ENCODE measurements around the gene MRPL37.
A peak's percentile ranks its signal among the peaks of the same experiment; 100 is the strongest.

The MRPL37 gene

DNA sequence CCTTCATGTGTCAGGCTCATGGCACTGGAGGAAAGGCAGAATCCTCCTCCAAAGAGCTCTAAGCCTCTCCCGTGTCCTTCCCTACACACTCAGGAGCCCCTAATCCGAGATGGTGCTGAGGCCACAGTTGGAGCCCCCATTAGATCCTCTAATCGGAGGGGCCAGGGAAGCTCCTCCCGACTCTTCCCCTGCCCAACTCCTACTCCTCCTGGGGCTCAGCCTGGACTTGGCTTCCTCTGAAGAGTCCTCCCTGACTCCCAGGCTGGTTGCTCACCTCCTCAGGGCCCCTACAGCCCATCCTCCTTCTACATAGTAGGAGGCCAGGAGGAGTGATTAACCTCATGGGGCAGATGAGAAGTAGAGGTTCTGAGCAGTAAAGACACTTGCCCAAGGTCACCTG is 25.9 kb upstream of the MRPL37 start:
- no peaks in the 10 kb centered on the region for H3K36me3 ChIP-seq (ENCODE audit: control insufficient read depth, low read depth, low read length)
- H3K4me1 ChIP-seq (ENCODE audit: control insufficient read depth, low read depth, low read length): no peaks in the 10 kb centered on the region
- no peaks in the 10 kb centered on the region for H3K9me3 ChIP-seq (ENCODE audit: control insufficient read depth, low read depth, low read length)
- H3K9ac ChIP-seq (ENCODE audit: low read length): no peak overlapping the region
- no peaks in the 10 kb centered on the region for H3K27me3 ChIP-seq (ENCODE audit: control insufficient read depth, insufficient read depth, low read length)
- no peak overlapping the region for H3K27ac ChIP-seq (ENCODE audit: low read length)
- H3K4me3 ChIP-seq (ENCODE audit: low read length): no peak overlapping the region

GRCh38 chr1:54176621-54177327 is 23.2 kb upstream of the MRPL37 start:
- Histone ChIP-seq H3K9me3 (ENCODE audit: control insufficient read depth, low read depth, low read length) (no peaks in the 10 kb centered on the region), H3K36me3 (ENCODE audit: control insufficient read depth, low read depth, low read length) (no peaks in the 10 kb centered on the region), H3K4me3 (ENCODE audit: low read length) (no peak overlapping the region), H3K9ac (ENCODE audit: low read length) (no peak overlapping the region), H3K27me3 (ENCODE audit: control insufficient read depth, insufficient read depth, low read length) (no peaks in the 10 kb centered on the region), H3K4me1 (ENCODE audit: control insufficient read depth, low read depth, low read length) (no peaks in the 10 kb centered on the region), H3K27ac (ENCODE audit: low read length) (no peak overlapping the region)

GRCh38 chr1:54177726-54178125 is 22.2 kb upstream of the MRPL37 start:
- no peaks in the 10 kb centered on the region for H3K4me1 ChIP-seq (ENCODE audit: control insufficient read depth, low read depth, low read length)
- H3K27ac ChIP-seq (ENCODE audit: low read length): no peak overlapping the region
- no peaks in the 10 kb centered on the region for H3K9me3 ChIP-seq (ENCODE audit: control insufficient read depth, low read depth, low read length)
- H3K27me3 ChIP-seq (ENCODE audit: control insufficient read depth, insufficient read depth, low read length): no peaks in the 10 kb centered on the region
- no peak overlapping the region for H3K9ac ChIP-seq (ENCODE audit: low read length)
- H3K36me3 ChIP-seq (ENCODE audit: control insufficient read depth, low read depth, low read length): no peaks in the 10 kb centered on the region
- no peak overlapping the region for H3K4me3 ChIP-seq (ENCODE audit: low read length)

GRCh38 chr1:54178296-54179070 is 21.5 kb upstream of the MRPL37 start:
- Histone ChIP-seq H3K36me3 (ENCODE audit: control insufficient read depth, low read depth, low read length) (no peaks in the 10 kb centered on the region), H3K9me3 (ENCODE audit: control insufficient read depth, low read depth, low read length) (no peaks in the 10 kb centered on the region), H3K4me3 (ENCODE audit: low read length) (no peak overlapping the region), H3K9ac (ENCODE audit: low read length) (no peak overlapping the region), H3K27me3 (ENCODE audit: control insufficient read depth, insufficient read depth, low read length) (no peaks in the 10 kb centered on the region), H3K27ac (ENCODE audit: low read length) (no peak overlapping the region), H3K4me1 (ENCODE audit: control insufficient read depth, low read depth, low read length) (no peaks in the 10 kb centered on the region)

DNA sequence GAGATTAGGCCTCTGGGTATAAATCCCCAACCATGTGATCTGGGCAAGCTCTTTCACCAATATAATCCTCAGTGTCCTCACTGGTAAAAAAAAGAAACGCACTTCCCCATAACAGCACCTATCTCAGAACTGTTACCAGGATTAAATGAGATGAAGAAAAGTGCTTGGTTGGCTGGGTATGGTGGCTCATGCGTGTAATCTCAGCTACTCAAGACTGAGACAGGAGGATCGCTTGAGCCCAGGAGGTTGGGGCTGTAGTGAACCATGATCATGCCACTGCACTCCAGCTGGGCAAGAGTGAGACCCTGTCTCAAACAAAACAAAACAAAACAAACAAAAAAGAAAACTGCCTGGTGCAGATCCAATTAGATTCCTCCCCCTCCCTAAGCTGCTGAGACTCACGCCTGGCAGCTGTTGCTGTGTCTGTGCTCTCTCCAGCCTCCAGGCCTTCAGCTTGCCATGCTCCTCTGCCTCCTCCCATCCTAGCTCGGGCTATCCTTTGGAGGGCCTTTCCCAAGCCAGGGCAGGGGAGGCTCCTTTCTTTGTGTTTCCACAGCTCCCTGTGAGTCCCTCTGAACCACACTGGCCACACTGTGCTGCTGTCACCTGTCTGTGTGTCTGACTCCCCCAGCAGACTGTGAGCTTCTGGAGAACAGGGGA is 19.1 kb upstream of the MRPL37 start:
- no peaks in the 10 kb centered on the region for H3K27me3 ChIP-seq (ENCODE audit: control insufficient read depth, insufficient read depth, low read length)
- H3K36me3 ChIP-seq (ENCODE audit: control insufficient read depth, low read depth, low read length): no peaks in the 10 kb centered on the region
- no peak overlapping the region for H3K9ac ChIP-seq (ENCODE audit: low read length)
- no peaks in the 10 kb centered on the region for H3K4me1 ChIP-seq (ENCODE audit: control insufficient read depth, low read depth, low read length)
- no peak overlapping the region for H3K4me3 ChIP-seq (ENCODE audit: low read length)
- H3K9me3 ChIP-seq (ENCODE audit: control insufficient read depth, low read depth, low read length): no peaks in the 10 kb centered on the region
- no peak overlapping the region for H3K27ac ChIP-seq (ENCODE audit: low read length)

GRCh38 chr1:54186056-54186455 is 13.9 kb upstream of the MRPL37 start:
- Histone ChIP-seq H3K36me3 (ENCODE audit: control insufficient read depth, low read depth, low read length) (peaks cover 3% of the 10 kb centered on the region), H3K4me1 (ENCODE audit: control insufficient read depth, low read depth, low read length) (no peaks in the 10 kb centered on the region), H3K27me3 (ENCODE audit: control insufficient read depth, insufficient read depth, low read length) (no peaks in the 10 kb centered on the region), H3K9ac (ENCODE audit: low read length) (no peak overlapping the region), H3K27ac (ENCODE audit: low read length) (no peak overlapping the region), H3K4me3 (ENCODE audit: low read length) (no peak overlapping the region), H3K9me3 (ENCODE audit: control insufficient read depth, low read depth, low read length) (no peaks in the 10 kb centered on the region)

DNA sequence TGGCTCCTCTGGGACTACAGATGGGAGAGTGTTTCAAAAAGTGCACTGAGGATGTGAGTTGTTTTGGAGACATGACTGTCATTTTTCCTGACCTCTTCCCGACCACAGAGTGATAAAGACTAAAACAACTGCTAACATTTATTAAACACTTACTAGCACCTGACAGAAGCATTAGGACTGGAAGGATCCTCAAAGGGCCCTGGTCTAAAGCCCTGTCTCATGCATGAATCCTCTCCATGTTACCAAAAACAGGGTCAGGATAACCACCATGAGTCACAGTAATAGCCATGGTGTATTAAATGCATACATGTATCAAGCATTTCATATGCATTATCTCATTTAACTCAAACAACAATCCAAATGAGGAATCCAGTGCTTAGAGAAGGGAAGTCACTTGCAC is 11.7 kb upstream of the MRPL37 start:
- H3K27ac ChIP-seq (ENCODE audit: low read length): no peak overlapping the region
- H3K9ac ChIP-seq (ENCODE audit: low read length): no peak overlapping the region
- H3K27me3 ChIP-seq (ENCODE audit: control insufficient read depth, insufficient read depth, low read length): no peaks in the 10 kb centered on the region
- no peaks in the 10 kb centered on the region for H3K4me1 ChIP-seq (ENCODE audit: control insufficient read depth, low read depth, low read length)
- H3K9me3 ChIP-seq (ENCODE audit: control insufficient read depth, low read depth, low read length): no peaks in the 10 kb centered on the region
- peaks cover 5% of the 10 kb centered on the region for H3K36me3 ChIP-seq (ENCODE audit: control insufficient read depth, low read depth, low read length)
- H3K4me3 ChIP-seq (ENCODE audit: low read length): no peak overlapping the region

DNA sequence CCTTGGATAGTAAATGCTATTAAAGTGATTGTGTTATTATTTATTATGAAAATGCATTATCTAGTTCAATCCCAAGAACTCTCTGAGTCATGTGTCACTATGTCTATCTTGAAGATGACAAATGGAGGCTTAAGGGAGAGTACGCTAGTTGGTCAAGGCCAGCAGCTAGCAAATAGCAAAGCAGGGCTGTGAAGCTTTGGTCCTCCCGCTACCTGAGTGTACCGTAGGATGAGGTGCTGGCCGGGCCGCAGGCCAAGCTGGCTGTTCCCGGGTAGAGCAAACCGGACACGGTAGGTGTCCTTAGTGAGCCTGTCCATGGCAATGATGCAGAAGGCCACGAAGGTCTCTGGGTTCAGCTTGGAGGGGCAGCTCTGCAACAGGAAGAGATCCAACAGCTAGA is 9.4 kb upstream of the MRPL37 start:
- Histone ChIP-seq H3K27ac (ENCODE audit: low read length) (no peak overlapping the region), H3K9ac (ENCODE audit: low read length) (no peak overlapping the region), H3K9me3 (ENCODE audit: control insufficient read depth, low read depth, low read length) (no peaks in the 10 kb centered on the region), H3K27me3 (ENCODE audit: control insufficient read depth, insufficient read depth, low read length) (no peaks in the 10 kb centered on the region), H3K36me3 (ENCODE audit: control insufficient read depth, low read depth, low read length) (peaks cover 9% of the 10 kb centered on the region), H3K4me1 (ENCODE audit: control insufficient read depth, low read depth, low read length) (no peaks in the 10 kb centered on the region), H3K4me3 (ENCODE audit: low read length) (no peak overlapping the region)

GRCh38 chr1:54191525-54191924 is 8.4 kb upstream of the MRPL37 start:
- H3K9ac ChIP-seq (ENCODE audit: low read length): no peak overlapping the region
- H3K36me3 ChIP-seq (ENCODE audit: control insufficient read depth, low read depth, low read length): peaks cover 13% of the 10 kb centered on the region

DNA sequence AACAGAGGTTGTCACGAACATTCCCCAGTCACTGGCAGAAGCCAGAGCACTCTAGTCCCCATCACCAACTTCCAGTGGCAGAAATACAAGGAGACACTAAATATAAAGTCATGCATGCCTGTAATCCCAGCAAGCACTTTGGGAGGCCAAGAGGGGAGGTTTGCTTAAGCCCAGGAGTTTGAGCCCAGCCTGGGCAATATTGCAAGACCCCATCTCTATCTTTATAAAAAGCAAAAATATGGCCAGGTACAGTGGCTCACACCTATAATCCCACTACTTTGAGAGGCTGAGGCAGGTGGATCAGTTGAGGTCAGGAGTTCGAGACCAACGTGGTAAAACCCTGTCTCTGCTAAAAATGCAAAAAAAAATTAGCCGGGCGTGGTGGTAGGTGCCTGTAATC is 6.5 kb upstream of the MRPL37 start:
- H3K9me3 ChIP-seq (ENCODE audit: control insufficient read depth, low read depth, low read length): no peaks in the 10 kb centered on the region
- no peak overlapping the region for H3K4me3 ChIP-seq (ENCODE audit: low read length)
- no peaks in the 10 kb centered on the region for H3K27me3 ChIP-seq (ENCODE audit: control insufficient read depth, insufficient read depth, low read length)
- H3K9ac ChIP-seq (ENCODE audit: low read length): no peak overlapping the region
- H3K4me1 ChIP-seq (ENCODE audit: control insufficient read depth, low read depth, low read length): no peaks in the 10 kb centered on the region
- no peak overlapping the region for H3K27ac ChIP-seq (ENCODE audit: low read length)
- peaks cover 13% of the 10 kb centered on the region for H3K36me3 ChIP-seq (ENCODE audit: control insufficient read depth, low read depth, low read length)

More at GRCh38 chr1:54191525-54191924, 8.4 kb upstream of the MRPL37 start:
- H3K4me1 ChIP-seq (ENCODE audit: control insufficient read depth, low read depth, low read length): no peaks in the 10 kb centered on the region
- H3K27ac ChIP-seq (ENCODE audit: low read length): no peak overlapping the region
- no peak overlapping the region for H3K4me3 ChIP-seq (ENCODE audit: low read length)
- no peaks in the 10 kb centered on the region for H3K27me3 ChIP-seq (ENCODE audit: control insufficient read depth, insufficient read depth, low read length)
- no peaks in the 10 kb centered on the region for H3K9me3 ChIP-seq (ENCODE audit: control insufficient read depth, low read depth, low read length)

GRCh38 chr1:54199151-54199764 is 709 bp upstream of the MRPL37 start:
- H3K27ac ChIP-seq (ENCODE audit: low read length): no peak overlapping the region

More at GRCh38 chr1:54199151-54199764, 709 bp upstream of the MRPL37 start:
- H3K9me3 ChIP-seq (ENCODE audit: control insufficient read depth, low read depth, low read length): no peaks in the 10 kb centered on the region
- H3K36me3 ChIP-seq (ENCODE audit: control insufficient read depth, low read depth, low read length): peaks cover 12% of the 10 kb centered on the region
- H3K9ac ChIP-seq (ENCODE audit: low read length): peak overlapping the region; percentile 94
- H3K27me3 ChIP-seq (ENCODE audit: control insufficient read depth, insufficient read depth, low read length): peaks cover 6% of the 10 kb centered on the region
- peaks cover 6% of the 10 kb centered on the region for H3K4me1 ChIP-seq (ENCODE audit: control insufficient read depth, low read depth, low read length)
- H3K4me3 ChIP-seq (ENCODE audit: low read length): peak overlapping the region; percentile 95
